B cell (primary cell): ENCODE data around the gene SPAG6. TPM values are rescaled to one million over a fixed set of nuclear protein-coding genes. Genes with fewer than 3 reads are reported as not detected.

Experiments used
- ATAC-seq: fragments of 200-7000 bp; cut with Tn5 transposase; one replicate; pipeline ENCODE4 v1.10.0; 2021; ENCODE audit warnings: low read depth, mild to moderate bottlenecking, moderate number of reproducible peaks, moderate library complexity
- CTCF ChIA-PET: fragments of 350-600 bp; sonication (Branson Sonifier 250); formaldehyde crosslinking; loops from one replicate; lab custom pipeline; 2021; ENCODE audit warnings: antibody characterized with exemption, inconsistent platforms; lab: Charles Lee
- POLR2A ChIA-PET: fragments of 350-600 bp; sonication (Branson Sonifier 250); formaldehyde crosslinking; loops from one replicate; lab custom pipeline; 2021; ENCODE audit warnings: antibody characterized with exemption; lab: Charles Lee
- DNase-seq: peaks from one replicate; pipeline ENCODE4 v3.0.0; 2013
- H2AFZ ChIP-seq: 2 replicates; pipeline ENCODE4 v1.6.1; 2012; ENCODE audit warnings: mild to moderate bottlenecking, low read depth, low read length; ENCODE audit not compliant: insufficient read depth, poor library complexity, severe bottlenecking
- H3K27ac ChIP-seq, 2 donors: 1 replicate in 1 of 2; 2 replicates in 1 of 2; pipeline ENCODE4 v1.5.1; 2012 to 2013; ENCODE audit warnings: low read length in 2 of 2, mild to moderate bottlenecking in 2 of 2, moderate library complexity in 1 of 2
- H3K27me3 ChIP-seq, 4 experiments: fragments of 200-600 bp in 1 of 4; sonication (generic) in 1 of 4; replicated peaks in 1 of 4; 1 replicate in 2 of 4; 2 replicates in 2 of 4; pipeline versions ENCODE4 v1.6.1 to v1.7.0; 2013 to 2016; ENCODE audit warnings: low read length in 3 of 4, mild to moderate bottlenecking in 2 of 4, mixed read lengths in 1 of 4, moderate library complexity in 1 of 4; ENCODE audit not compliant: insufficient read depth in 4 of 4, control insufficient read depth in 3 of 4; ENCODE audit errors: control extremely low read depth in 1 of 4
- H3K36me3 ChIP-seq, 2 experiments: replicated peaks in 1 of 2; 1 replicate in 1 of 2; 2 replicates in 1 of 2; pipeline versions ENCODE4 v1.6.1 to v1.7.1; 2013; ENCODE audit warnings: low read length in 1 of 2; ENCODE audit not compliant: insufficient read depth in 2 of 2, control insufficient read depth in 1 of 2; ENCODE audit errors: control extremely low read depth in 1 of 2, extremely low read depth in 1 of 2
- H3K4me1 ChIP-seq, 2 donors: fragments of 200-600 bp in 1 of 2; sonication (generic) in 1 of 2; 1 replicate in 1 of 2; 2 replicates in 1 of 2; pipeline versions ENCODE4 v1.5.1 to v1.6.1; 2013 to 2017; ENCODE audit warnings: low read length in 2 of 2; ENCODE audit not compliant: control insufficient read depth in 2 of 2, insufficient read depth in 2 of 2
- H3K4me2 ChIP-seq: replicated peaks from 2 replicates; pipeline ENCODE3; 2012; ENCODE audit warnings: mild to moderate bottlenecking, low read depth, low read length; ENCODE audit not compliant: poor library complexity, severe bottlenecking
- H3K4me3 ChIP-seq, 5 experiments: fragments of 200-600 bp in 1 of 5; sonication (generic) in 1 of 5; 1 replicate in 3 of 5; 2 replicates in 2 of 5; pipeline versions ENCODE4 v1.5.1 to v1.7.0; 2011 to 2016; ENCODE audit warnings: low read length in 4 of 5, mild to moderate bottlenecking in 4 of 5, low read depth in 2 of 5, control low read depth in 1 of 5, moderate library complexity in 1 of 5; ENCODE audit not compliant: insufficient read depth in 1 of 5; ENCODE audit errors: control extremely low read depth in 1 of 5, extremely low read depth in 1 of 5
- H3K79me2 ChIP-seq: fragments of 200-600 bp; sonication (generic); one replicate; pipeline ENCODE4 v1.6.0; 2016; ENCODE audit warnings: low read length; ENCODE audit not compliant: control insufficient read depth, insufficient read depth
- H3K9ac ChIP-seq: fragments of 200-600 bp; sonication (generic); 2 replicates; pipeline ENCODE4 v1.6.1; 2017; ENCODE audit warnings: mild to moderate bottlenecking, low read length, moderate library complexity
- H3K9me3 ChIP-seq, 3 donors: one replicate each; pipeline versions ENCODE4 v1.6.1 to v1.7.1; 2013; ENCODE audit warnings: low read length in 2 of 3; ENCODE audit not compliant: control insufficient read depth in 2 of 3, insufficient read depth in 1 of 3; ENCODE audit errors: control extremely low read depth in 1 of 3
- H4K20me1 ChIP-seq: 2 replicates; pipeline ENCODE4 v1.6.0; 2012; ENCODE audit warnings: mild to moderate bottlenecking, low read length; ENCODE audit not compliant: insufficient read depth, control insufficient read depth, poor library complexity, severe bottlenecking
- H3K27ac Mint-ChIP-seq: one replicate; pipeline ENCODE4 v1.8.0; 2021; ENCODE audit warnings: mixed read lengths
- H3K27me3 Mint-ChIP-seq: one replicate; pipeline ENCODE4 v1.8.0; 2021; ENCODE audit warnings: mixed read lengths
- H3K4me1 Mint-ChIP-seq: one replicate; pipeline ENCODE4 v1.8.0; 2021; ENCODE audit warnings: mixed read lengths
- H3K4me3 Mint-ChIP-seq: one replicate; pipeline ENCODE4 v1.8.0; 2021; ENCODE audit warnings: mixed read lengths
- H3K9me3 Mint-ChIP-seq: one replicate; pipeline ENCODE4 v1.8.0; 2022; ENCODE audit warnings: mixed read lengths; ENCODE audit not compliant: insufficient read depth
- EZH2 ChIP-seq: IDR thresholded peaks from 2 replicates; pipeline ENCODE4 v1.6.1; 2012; ENCODE audit warnings: borderline replicate concordance, low read depth, mild to moderate bottlenecking, moderate library complexity, low read length; ENCODE audit not compliant: insufficient read depth, poor library complexity, severe bottlenecking
- WGBS: methylation state at CpG from one replicate; pipeline ENCODE4 v1.1.5; 2013; ENCODE audit warnings: missing lambda C conversion rate; ENCODE audit not compliant: insufficient coverage; 5-methylcytosine and 5-hydroxymethylcytosine counted together
- intact Hi-C: fragments of 100-400 bp; cut with micrococcal nuclease; formaldehyde crosslinking; loops from one replicate; pipeline ENCODE4 v1.10.0; 2022
- polyA plus RNA-seq: library from polyadenylated mRNA; depleted of rRNA; stranded (reverse); fragments of >200 nt; gene quantifications from 2 replicates; pipeline ENCODE4 v1.2.3, GENCODE V29; 2012
- total RNA-seq, 2 donors: library from RNA; stranded (reverse); fragments of 120-200 nt in 1 of 2; gene quantifications; 1 replicate in 1 of 2; 2 replicates in 1 of 2; pipeline versions ENCODE4 v1.2.3 to v1.2.4, GENCODE V29; 2013 to 2022
- TF ChIP-seq, protein P1 (sequence below): fragments of 200-600 bp; IDR thresholded peaks from one replicate; pipeline ENCODE4 v1.8.0; 2022; ENCODE audit warnings: antibody characterized with exemption, mild to moderate bottlenecking

SPAG6 gene
- total and polyA plus RNA-seq, 2 donors (not counting 1 experiment from before 2014, with no cell fraction given): not detected

DNA sequence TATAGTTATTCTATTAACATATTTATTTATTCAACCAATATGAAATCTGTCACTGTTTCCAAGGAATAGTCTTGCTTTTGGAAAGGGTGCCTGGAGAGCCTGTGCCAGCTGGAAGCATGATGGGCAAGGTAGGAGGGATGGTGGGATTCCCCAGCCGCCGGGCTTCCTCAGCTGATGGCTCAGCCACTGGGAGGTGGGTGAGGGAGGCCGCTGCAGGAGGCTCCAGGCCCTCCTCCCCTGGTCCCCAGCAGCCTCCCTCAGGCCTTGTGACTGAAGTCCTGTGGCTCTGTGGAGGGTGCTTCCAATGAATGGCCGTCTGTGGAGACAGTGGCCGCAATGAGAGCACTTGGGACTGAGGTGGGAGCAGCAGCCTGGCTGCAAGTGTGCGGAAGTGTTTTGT is 27.0 kb downstream of the SPAG6 start:
- intact Hi-C loops: no loop called here
- POLR2A ChIA-PET: no interaction called here
- no peak overlapping the region for H3K4me3 ChIP-seq
- no peak overlapping the region for H2AFZ ChIP-seq
- ATAC-seq (no peak), DNase-seq (no peak)
- Mint-ChIP-seq H3K4me1 (peaks cover 16% of the 10 kb centered on the region), H3K27me3 (no peaks in the 10 kb centered on the region), H3K9me3 (no peaks in the 10 kb centered on the region), H3K4me3 (no peak overlapping the region), H3K27ac (no peak overlapping the region)
- no peaks in the 10 kb centered on the region for H3K9me3 ChIP-seq
- WGBS: 100% methylated on average over 3 of the region's 6 CpGs
- H3K9ac ChIP-seq: no peak overlapping the region
- H4K20me1 ChIP-seq: no peaks in the 10 kb centered on the region
- H3K27ac ChIP-seq: no peak overlapping the region
- H3K27me3 ChIP-seq: no peaks in the 10 kb centered on the region
- H3K36me3 ChIP-seq: no peaks in the 10 kb centered on the region
- no peaks in the 10 kb centered on the region for H3K79me2 ChIP-seq
- TF ChIP-seq EZH2: no peak
- TF ChIP-seq, protein P1, sequence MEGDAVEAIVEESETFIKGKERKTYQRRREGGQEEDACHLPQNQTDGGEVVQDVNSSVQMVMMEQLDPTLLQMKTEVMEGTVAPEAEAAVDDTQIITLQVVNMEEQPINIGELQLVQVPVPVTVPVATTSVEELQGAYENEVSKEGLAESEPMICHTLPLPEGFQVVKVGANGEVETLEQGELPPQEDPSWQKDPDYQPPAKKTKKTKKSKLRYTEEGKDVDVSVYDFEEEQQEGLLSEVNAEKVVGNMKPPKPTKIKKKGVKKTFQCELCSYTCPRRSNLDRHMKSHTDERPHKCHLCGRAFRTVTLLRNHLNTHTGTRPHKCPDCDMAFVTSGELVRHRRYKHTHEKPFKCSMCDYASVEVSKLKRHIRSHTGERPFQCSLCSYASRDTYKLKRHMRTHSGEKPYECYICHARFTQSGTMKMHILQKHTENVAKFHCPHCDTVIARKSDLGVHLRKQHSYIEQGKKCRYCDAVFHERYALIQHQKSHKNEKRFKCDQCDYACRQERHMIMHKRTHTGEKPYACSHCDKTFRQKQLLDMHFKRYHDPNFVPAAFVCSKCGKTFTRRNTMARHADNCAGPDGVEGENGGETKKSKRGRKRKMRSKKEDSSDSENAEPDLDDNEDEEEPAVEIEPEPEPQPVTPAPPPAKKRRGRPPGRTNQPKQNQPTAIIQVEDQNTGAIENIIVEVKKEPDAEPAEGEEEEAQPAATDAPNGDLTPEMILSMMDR: no peak
- H3K4me1 ChIP-seq: peaks cover 3 to 4% of the 10 kb centered on the region in 2 donors
- CTCF ChIA-PET: interaction anchor here (0.6 kb wide), 1 partner anchor 12 kb away, joined by 4 read pairs; no protein-coding TSS in a partner anchor
- H3K4me2 ChIP-seq: no peak overlapping the region

- ChIA-PET CTCF (no interaction called here), POLR2A (no interaction called here)
- Histone ChIP-seq H3K27ac (no peak overlapping the region), H3K4me1 (peaks cover 3 to 4% of the 10 kb centered on the region in 2 donors), H3K4me3 (no peak overlapping the region), H3K27me3 (no peaks in the 10 kb centered on the region), H2AFZ (no peak overlapping the region), H3K9ac (no peak overlapping the region), H3K79me2 (no peaks in the 10 kb centered on the region), H3K36me3 (no peaks in the 10 kb centered on the region), H3K4me2 (no peak overlapping the region), H4K20me1 (no peaks in the 10 kb centered on the region), H3K9me3 (no peaks in the 10 kb centered on the region)
- no CpG with 5 or more reads among the region's 9 CpGs for WGBS
- no peaks in the 10 kb centered on the region for H3K27me3 Mint-ChIP-seq
- intact Hi-C loops: no loop called here
- DNase-seq (no peak), ATAC-seq (no peak)
- peaks cover 16% of the 10 kb centered on the region for H3K4me1 Mint-ChIP-seq
- H3K27ac Mint-ChIP-seq: no peak overlapping the region
- H3K9me3 Mint-ChIP-seq: no peaks in the 10 kb centered on the region
- H3K4me3 Mint-ChIP-seq: no peak overlapping the region
- TF ChIP-seq, protein P1: no peak
- TF ChIP-seq EZH2: no peak
Observed at GRCh38 chr10:22372917-22373316, 27.6 kb downstream of the SPAG6 start.
